Ramos (cell line): ENCODE results near the gene ADPRH.
"Not testable (repeated sequence)": the region's sequence is repeated elsewhere in the genome, so short reads cannot be mapped to it uniquely, and the experiment has no call there.

Experiments
- in situ Hi-C: fragments of 300-500 bp; cut with MboI; formaldehyde crosslinking; loops from one replicate; pipeline ENCODE4 v1.14.3; 2022; ENCODE audit warnings: low sequenced_read_pairs; ENCODE audit not compliant: unreplicated experiment

Gene ADPRH

DNA sequence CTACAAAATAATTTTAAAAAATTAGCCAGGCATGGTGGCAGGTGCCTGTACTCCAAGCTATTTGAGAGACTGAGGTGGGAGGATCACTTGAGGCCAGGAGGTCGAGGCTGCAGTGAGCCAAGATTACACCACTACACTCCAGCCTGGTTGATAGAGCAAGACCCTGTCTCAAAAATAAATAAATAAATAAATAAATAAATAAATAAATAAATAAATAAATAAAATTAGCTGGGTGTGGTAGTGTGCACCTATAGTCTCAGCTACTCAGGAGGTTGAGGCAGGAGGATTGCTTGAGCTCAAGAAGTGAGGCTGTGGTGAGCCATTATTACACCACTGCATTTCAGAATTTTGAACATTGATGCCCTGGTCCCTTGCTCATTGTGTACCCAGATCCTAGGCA lies 15.6 kb downstream of the ADPRH start:
- in situ Hi-C loops: not testable (repeated sequence)

- in situ Hi-C loops: no loop called here
Measured at GRCh38 chr3:119595639-119596334, 16.5 kb downstream of the ADPRH start.

GRCh38 chr3:119596398-119596797 lies 17.1 kb downstream of the ADPRH start:
- in situ Hi-C loops: no loop called here

DNA sequence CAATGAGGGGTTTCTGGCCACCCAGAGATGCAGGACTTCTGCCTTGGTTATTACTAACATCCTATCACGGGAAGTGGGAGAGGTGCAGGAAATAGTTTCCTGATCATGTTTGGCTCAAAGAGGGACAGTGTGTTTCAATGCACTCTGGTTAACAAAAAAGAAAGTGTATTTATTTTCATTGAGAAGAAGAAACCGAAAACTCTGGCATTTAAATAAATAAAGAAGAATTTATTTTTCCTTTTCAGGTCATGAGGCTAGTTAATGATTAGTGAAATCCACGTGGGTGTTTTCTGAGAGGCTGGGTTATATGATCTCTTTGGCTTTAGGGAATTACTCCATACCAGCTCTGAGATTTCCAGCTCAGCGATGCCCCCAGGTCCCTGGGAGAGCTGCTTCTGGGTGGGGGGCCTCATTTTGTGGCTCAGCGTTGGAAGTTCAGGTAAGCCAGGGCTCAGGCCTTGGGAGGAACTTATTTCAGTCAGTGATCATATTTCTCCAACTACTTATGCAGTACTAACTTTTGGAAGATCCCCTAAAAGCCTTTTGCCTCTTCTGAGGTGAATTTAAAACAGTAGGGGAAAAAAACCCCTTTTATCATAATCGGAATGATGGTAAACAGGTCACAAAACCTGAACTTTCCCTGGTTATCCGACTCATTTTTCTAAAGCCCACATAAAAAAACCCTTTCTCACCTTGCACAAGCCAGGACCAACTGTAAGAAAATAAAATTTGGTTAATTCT lies 18.4 kb downstream of the ADPRH start, which contains the start of gene PLA1A:
Gene PLA1A (plus strand): TSS at position 338 of the 741 bp plus-strand sequence. CDS start 29 bp downstream, at position 367.
- in situ Hi-C loops: no loop called here

DNA sequence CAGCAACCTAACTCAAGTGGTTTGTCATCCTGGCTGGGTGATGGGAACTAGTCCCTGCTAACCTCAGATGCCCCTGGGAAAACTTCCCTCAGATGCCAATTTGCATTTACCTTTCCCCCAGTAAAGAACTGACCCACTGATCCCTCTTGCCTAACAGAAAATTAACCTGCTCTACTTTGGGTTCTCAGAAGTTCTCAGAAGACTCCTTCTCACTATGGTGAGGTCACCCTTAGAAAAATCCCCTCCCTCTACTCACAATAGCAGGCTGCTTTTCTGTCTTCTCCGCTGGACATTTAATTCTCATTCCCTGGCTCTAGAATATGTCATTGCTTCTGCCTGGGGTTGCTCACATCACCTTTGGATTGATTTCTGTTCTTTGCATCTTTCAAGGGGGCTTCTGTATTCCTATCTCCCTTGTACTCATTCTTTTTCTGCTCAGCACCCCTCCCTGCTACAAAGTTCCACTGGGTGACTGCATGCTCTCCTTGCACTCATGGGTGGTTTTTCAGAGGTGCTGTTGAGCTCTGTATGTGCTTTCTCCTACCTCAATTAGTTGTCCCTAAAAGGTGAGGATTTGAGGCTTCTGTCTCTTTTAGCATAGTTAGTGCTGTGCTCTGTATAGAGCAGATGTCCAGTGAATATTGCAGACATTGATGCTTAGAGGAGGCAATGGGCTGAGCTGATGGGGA lies 19.3 kb downstream of the ADPRH start:
- in situ Hi-C loops: no loop called here

GRCh38 chr3:119599558-119600174 lies 20.4 kb downstream of the ADPRH start:
- in situ Hi-C loops: no loop called here

DNA sequence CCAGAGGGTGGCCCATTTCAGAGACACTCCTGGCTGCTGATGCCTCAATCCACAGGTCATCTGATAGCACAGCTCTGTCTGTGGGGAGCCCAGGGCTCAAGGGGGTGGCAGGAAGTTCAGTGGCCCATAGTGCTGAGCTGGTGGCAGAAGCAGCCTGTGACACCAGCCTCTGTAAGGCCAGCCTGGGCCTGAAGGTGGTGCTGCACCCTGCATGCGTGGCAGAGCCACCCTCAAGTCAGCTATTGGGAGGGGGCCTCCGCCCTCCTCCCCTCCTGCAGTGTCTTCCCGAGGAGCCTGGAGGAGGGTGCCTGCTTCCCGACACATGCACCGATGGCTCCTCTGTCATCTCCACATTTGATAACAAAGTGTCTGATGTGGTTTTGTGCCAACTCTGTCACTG lies 21.4 kb downstream of the ADPRH start:
- in situ Hi-C loops: no loop called here

DNA sequence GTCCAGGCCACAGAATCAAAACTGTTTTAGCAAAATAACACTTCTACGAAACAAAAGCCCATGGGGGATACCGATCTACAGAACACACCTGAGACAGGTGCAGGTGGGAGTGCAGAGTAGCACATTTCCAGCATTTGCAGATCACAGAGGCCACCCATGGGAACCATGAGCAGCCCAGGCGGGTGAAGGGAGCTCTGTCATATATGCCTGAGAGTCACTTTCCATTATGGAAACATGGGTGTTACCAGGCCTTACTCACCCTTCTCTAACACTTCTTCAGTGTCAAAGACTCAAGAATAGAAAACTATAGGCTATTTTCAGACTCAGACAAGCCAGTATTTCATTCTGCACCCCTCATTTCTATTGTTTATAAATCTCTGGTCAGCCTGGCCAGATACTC lies 21.9 kb downstream of the ADPRH start:
- in situ Hi-C loops: no loop called here

DNA sequence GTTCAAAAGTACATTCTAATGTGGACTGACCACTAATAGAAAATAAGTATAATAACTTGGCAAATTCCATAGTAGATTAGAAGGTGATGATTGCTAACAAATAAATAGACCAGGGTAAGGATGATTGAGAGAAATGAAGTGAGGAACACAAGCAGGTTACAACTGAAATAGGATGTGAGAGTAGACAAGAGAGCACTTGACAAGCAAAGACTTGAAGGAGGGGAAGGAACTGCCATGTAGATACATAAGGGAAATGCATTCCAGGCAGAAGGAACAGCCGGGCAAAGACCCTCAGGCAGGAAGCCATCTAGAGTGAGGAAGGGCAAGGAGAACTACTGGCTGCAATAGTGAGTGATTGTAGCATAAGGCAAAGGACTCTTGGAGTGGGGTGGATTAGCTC lies 23.4 kb downstream of the ADPRH start:
- in situ Hi-C loops: no loop called here

DNA sequence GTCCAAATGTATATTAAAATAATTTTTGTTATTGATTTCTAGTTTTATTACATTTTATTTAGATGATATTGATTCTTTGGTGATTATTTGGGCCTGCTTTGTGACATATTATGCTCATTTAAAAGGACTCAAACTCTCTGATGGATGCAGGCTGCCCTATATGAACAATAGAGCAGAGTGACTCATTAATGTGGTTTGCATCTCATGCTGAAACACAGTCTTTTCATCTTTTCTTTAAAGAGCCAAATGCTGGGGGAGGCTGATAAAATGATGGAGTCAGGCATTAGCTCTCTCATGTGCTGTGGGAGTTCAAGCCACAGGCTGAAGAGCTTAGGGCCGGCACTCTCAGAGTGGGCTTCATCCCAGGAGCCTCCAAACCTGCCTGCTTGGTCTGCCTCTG lies 25.6 kb downstream of the ADPRH start:
- in situ Hi-C loops: no loop called here

GRCh38 chr3:119608405-119609000 lies 29.2 kb downstream of the ADPRH start:
- in situ Hi-C loops: no loop called here

GRCh38 chr3:119609301-119609700 lies 30.0 kb downstream of the ADPRH start:
- in situ Hi-C loops: no loop called here

DNA sequence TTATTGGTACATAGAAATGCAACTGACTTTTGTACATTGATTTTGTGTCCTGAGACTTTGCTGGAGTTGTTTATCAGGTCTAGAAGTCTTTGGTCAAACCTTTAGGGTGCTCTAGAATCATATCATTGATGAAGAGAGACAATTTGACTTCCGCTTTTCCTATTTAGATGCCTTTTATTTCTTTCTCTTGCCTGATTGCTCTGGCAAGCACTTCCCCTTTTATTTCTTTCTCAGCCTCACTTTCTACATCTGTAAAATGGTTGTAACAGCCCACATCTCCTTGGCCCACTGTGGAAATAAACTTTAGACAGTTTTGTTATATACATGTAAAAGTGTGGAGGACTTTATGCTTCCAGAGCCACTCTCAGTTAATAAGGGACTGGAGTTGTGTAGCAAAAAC lies 32.4 kb downstream of the ADPRH start:
- in situ Hi-C loops: no loop called here

DNA sequence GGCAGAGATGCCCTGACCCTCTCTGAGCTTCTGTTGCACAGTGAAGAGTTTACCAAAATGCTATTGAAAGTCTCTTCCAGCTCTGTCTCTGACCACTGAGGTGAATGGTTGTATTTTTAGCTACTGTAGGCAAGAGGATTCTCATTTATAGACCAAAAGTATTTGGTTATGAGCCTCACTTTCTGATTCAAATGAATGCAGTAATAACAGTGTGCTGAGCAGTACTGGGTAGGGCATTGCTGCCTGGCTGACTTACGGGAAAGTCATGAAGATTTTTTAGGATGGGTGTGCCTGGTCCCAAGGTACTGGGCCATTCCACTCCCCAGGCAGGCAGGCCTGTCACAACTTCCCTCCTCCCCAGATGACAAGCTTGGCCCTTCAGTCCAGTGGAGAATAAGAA lies 33.9 kb downstream of the ADPRH start:
- in situ Hi-C loops: no loop called here

GRCh38 chr3:119613872-119614271 lies 34.6 kb downstream of the ADPRH start:
- in situ Hi-C loops: no loop called here

DNA sequence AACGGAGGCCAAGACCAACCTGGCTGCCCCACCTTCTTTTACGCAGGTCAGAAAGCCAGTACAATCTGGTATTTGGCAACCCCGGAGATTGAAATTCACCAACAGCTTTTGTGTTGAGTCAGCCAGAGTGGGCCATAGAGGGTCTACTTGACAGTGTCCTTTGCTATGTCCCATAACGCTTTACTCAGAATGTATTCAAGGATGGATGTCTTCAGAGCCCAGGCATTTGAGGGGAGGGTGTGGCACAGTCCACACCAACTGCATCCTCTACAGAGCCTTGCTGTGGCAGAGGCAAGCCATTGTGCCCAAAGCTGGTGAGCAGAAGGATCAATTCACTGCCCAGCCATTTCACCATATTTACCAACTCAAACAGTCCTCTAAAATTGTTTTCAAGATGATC lies 36.8 kb downstream of the ADPRH start:
- in situ Hi-C loops: no loop called here

DNA sequence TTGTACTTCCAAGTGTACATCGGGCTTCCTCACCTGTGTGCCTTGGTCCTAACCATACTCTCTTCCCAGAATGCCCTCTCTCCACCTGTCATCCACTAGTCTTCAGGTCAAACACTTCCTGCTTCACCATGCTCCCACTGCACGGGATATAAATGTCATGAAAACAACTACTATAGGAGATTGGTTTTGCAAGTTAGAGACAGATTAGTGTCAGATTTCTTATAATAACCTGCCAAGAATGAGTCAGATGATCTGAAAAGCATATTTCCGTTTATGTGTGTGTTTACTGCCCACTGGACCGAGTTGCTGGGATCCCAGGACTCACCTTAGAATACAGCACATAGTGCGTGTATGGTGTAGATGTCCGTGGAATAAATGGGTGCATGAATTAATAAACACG lies 39.8 kb downstream of the ADPRH start:
- in situ Hi-C loops: no loop called here

- in situ Hi-C loops: no loop called here
Measured at GRCh38 chr3:119620899-119621298, 41.6 kb downstream of the ADPRH start.

GRCh38 chr3:119624002-119624720 lies 44.9 kb downstream of the ADPRH start:
- in situ Hi-C loops: no loop called here
